Measurements from ENCODE around the gene NCKAP1. TPM values are rescaled to one million over a fixed set of nuclear protein-coding genes. Genes with fewer than 3 reads are reported as not detected.

NCKAP1 gene
- polyA plus RNA-seq, 3 donors: 113 to 118 (median 117) TPM

- no peak for DNase-seq
Observed at GRCh38 chr2:182952741-182953450, 85.4 kb downstream of the NCKAP1 start.

DNA sequence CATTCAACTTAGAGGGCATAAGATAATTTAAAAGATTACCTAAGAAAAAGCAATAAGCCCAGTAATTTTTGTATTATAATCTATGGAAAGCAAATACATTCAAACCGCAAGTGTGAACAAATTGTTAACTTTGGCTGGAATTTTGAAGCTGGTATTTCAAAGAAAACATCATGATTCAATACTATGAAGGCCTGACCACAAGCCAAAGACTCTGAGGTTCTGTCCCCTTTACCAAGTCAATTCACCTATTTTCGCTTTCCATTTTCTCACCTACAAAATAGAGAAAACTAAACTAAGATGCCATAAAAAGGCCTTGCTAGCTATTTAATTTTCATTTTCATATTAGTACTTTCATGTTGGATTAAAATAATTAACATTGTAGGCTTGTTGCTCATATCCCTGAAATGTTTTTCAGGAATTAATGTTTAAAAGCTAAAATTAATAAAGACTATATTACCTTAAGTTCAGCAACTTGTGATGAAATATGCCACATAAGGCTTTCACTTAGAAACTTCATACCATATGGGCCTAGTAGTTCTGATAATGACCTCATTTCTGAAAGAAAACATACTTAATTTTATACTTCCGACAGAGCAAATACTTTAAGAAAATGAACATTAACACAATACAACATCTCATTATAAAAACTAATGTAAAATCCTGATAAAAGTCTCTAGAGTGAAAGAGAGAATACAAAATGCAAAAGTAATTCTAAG lies 86.2 kb downstream of the NCKAP1 start:
- DNase-seq: no peak

DNA sequence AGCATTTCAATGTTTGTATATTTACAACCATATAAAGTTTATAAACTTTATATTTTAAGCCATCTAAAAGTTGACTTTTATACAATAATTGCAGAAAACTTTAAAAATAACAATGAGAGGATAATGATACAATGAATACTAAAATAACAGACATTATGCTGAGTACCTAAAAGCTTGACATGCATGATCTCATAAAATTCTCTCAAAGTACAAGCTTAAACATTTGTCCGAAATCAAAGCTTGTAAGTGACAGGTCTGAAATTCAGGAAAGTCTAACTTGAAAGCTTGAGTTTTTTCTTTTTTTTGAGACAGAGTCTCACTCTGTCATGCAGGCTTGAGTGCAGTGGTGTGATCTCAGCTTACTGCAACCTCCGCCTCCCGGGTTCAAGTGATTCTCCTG lies 87.7 kb downstream of the NCKAP1 start:
- DNase-seq: no peak

- no peak for DNase-seq
Observed at GRCh38 chr2:182949572-182950189, 88.6 kb downstream of the NCKAP1 start.

DNA sequence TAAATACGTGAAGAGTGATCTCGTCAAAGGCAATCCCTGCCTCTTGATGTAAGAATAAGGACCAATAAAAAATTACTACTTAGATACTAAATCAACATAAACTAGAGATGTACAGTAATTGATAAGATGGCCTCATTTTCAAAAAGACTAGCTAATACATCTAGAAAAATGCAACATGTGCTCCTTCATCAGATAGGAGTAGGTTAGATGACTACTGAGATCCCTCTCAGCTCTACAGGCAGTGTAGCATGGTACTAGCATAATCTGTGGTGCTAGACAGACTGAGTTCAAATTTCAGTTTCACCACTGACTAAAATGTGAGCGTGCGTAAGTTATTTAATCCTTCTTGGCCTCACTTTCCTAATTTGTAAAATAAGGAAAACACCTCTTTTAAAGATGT lies 89.2 kb downstream of the NCKAP1 start:
- DNase-seq: no peak

- peak; percentile 1 for DNase-seq
Observed at GRCh38 chr2:182946958-182947369, 91.3 kb downstream of the NCKAP1 start.

- DNase-seq: no peak
Observed at GRCh38 chr2:182943339-182943738, 94.9 kb downstream of the NCKAP1 start.

GRCh38 chr2:182942756-182943155 lies 95.5 kb downstream of the NCKAP1 start:
- DNase-seq: no peak

GRCh38 chr2:182941919-182942318 lies 96.3 kb downstream of the NCKAP1 start:
- DNase-seq: no peak

- DNase-seq: no peak
Observed at GRCh38 chr2:182941121-182941722, 97.0 kb downstream of the NCKAP1 start.

DNA sequence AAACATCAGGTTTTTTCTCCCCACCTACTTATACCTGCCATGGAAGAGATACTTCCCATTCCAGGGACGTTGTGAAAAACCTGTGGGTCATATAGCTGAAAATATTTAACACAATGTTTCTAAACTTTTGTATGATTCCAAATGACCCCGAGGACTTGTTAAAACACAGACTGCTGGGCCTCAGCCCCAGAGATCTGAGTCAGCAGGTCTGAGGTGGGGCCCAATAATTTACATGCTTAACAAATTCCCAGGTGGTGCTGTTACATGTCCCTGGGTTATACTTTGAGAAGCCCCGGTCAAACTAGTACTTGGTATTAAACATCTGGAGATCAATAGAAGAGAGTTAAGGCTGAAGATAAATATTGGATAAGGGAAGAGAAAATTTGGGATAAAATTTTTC lies 100.4 kb downstream of the NCKAP1 start:
- no peak for DNase-seq

DNA sequence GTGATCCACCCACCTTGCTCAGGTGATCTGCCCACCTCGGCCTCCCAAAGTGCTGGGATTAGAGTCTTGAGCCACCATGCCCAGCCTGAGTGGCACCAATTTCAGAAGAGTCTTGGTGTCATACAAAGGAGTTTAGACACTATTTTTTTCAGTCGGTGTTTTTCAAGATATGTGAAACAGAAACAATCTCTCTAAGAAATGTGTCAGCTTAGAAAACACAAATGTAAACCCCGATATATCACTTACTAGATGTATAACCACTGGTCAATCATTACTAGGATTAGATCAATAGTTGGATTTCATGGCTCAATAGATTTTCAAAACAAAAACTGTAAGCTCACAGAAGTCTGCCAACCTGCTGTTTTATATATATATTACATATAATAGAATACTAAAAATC lies 104.6 kb downstream of the NCKAP1 start:
- DNase-seq: no peak

- DNase-seq: no peak
Observed at GRCh38 chr2:182929972-182930371, 108.3 kb downstream of the NCKAP1 start.

- DNase-seq: no peak
Observed at GRCh38 chr2:182924306-182924705, 114.0 kb downstream of the NCKAP1 start.

DNA sequence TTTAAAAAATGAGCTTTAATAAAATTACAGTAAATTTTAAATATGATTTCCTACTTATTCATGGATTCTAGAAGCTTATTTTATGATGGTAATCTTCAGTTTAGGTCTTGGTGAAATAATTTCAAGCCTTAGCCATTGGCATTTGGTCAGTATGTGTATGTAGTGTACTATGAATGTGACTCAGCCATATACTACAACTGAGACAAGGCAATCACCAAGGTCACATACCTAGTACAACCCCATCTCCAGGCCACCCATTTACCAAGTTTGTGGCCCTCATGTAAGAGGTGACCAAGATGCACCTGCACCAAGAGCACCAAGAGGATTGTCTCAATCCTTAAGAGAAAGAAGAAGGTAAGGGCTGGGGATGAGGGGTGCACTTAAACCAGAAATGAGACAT lies 117.0 kb downstream of the NCKAP1 start:
- no peak for DNase-seq

DNA sequence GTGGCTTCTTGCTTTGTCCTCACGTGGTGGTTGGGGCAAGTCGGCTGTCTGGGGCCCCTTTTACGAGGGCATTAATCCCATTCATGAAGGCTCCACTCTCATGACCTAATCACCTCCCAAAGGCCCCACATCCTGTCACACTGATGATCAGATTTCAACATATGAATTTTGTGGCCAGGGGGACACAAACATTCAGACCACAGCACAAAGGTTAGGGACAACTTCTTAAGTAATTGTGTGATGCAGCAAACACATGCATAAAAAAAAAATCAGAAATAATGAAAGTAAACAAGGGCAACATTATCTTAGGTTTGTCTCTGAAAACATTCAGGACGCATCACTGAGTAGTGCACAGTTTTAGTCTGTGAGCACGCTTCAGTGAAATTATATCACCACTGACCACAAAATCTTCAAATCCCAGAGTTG lies 117.6 kb downstream of the NCKAP1 start:
- DNase-seq: no peak

- no peak for DNase-seq
Observed at GRCh38 chr2:182920089-182920488, 118.2 kb downstream of the NCKAP1 start.

DNA sequence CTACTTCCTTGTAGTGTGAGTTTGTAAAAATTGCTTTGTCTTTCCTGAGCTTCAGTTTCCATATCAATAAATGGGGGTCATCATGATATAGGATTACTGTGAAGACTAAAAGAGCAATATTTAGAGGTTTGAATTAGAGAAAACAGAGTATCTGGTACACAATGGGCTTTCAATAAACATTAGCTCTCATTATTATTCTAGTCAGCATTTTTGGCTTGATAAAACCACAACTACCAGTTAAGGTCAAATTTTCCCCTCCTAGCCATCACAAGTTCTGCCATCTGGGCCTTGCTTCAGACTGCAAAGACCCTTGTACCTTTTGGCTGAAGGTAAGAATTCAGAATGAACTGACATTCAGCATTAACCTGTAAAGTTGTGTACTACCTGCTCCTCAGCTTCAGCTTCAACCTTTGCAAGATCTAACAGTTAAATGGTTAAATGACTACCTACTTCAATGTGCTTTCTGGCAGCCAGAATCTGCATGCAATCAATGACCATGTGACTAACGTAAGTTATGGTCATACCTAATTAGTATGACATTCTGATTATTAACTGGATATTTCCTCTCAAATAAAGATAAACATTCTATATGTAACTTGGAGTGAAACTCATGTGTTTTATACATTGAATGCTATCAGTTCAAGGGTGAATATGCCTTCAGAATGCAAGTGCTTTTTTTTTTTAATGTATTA lies 119.2 kb downstream of the NCKAP1 start:
- no peak for DNase-seq

DNA sequence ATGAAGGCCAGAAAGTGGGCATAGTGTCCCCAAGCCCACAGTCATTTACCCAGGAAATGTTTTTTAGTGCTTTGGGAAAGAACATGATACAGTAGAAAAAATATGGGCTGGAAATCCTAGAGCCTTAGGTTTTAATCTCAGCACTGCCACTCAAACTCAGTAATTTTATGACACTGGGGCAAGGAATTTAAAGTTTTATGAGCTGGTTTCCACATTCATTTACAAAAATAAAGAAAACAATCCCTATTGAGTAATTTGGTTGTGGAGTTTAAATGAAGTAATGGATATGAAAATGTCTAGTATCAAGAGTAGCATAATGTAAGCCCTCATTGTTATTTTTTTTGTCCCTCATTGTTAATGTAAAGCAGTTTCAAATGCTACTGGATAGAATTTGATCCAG lies 120.3 kb downstream of the NCKAP1 start:
- DNase-seq: no peak

DNA sequence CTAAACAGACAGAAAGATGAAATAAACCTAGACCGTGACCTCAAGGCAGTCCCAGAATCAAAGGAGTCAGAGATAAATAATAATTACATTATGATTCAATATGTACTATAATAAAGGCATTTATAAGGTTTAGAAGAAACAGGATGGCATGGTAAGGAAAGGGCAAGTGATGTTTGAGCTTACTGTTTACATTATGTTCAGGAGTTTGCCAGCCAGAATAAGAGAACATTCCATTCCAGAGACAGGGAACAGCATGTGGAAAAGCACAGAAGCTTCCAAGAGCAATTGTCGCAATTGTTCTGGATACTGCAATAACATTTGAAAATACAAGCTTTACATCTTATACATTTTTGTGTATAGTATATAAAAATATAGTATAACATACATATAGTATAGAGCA lies 121.8 kb downstream of the NCKAP1 start:
- DNase-seq: no peak

DNA sequence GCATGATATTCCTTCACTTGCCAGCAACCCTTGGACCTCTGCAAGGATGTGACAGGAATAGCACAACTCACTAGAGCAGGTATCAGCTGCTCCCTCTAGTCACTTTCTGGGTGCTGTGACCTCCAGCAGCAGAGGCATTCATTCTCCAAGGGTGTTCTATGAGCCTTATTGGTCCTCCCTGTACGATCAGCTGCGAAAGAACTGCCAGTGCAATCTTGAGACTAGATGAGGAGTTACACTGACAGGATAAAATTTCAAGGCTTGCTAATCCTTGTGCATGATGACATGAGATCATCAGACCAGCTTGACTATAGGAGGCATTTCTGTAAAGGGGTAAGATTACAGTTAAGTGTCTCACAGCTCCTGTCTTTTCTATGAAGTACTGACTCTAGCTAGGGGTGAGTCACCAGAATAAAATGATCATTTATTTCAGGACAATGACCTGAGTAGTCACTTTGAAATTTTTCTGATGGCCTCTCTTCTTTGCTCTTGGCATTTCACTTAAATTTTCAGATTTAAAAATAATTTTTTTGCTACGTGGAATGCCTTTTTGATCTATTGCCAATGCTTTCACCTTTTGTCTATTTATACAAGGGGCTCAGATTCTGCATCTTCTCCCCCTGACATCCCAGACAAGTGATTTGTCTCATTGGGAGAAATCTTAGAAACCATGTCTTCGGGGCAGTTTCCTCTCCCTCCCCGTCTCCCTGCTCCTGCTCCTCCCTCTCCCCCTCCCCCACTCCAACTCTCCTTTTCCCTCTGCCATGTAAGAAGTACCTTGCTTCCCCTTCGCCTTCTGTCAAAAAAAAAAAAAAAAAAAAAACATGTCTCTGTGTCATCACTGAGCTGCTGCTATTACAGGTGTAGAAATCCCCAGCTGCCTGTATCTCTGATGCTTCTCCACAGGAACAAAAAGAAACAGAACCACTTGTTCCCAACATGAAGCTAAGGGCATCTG lies 122.6 kb downstream of the NCKAP1 start:
- no peak for DNase-seq
